ENCODE measurements around the gene HDHD5.

HDHD5 gene

DNA sequence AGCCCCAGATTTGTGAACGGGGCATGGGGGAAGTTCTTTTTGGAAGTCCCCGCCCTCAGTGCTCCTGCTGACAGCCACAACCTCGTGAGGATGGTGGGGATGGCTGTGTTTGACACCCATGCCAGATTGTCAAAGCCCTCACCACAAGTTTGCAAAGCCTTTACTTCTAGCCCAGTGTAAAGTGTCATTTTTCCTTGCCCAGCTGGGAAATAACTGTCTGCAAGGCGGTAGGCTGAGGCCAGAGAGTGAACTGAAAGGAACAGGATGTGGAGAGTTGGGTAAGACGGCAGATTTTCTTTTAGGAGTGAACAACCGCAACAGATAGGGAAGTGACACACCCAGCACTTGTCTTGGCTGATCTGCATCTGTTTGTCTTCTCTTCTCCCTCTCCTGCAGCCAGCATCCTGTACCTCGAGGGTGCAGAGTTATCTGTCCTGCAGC lies 60.7 kb downstream of the HDHD5 start:
- peak; percentile 99 for DNase-seq (ENCODE audit: low read depth)
- TF ChIP-seq, protein P1, sequence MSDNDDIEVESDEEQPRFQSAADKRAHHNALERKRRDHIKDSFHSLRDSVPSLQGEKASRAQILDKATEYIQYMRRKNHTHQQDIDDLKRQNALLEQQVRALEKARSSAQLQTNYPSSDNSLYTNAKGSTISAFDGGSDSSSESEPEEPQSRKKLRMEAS (IDR thresholded peaks at IDR 0.05; ENCODE audit: low read depth, low read length): peak; percentile 90
- no peak for TF ChIP-seq CTCF (IDR thresholded peaks at IDR 0.05; ENCODE audit: low read depth, low read length)
- peak; percentile 89 for TF ChIP-seq MYC (IDR thresholded peaks at IDR 0.05; ENCODE audit: low read depth, low read length)
- no peak overlapping the region for H3K4me3 ChIP-seq (ENCODE audit: low read depth, low read length)

GRCh38 chr22:17097701-17098100 lies 61.4 kb downstream of the HDHD5 start:
- no peak overlapping the region for H3K4me3 ChIP-seq (ENCODE audit: low read depth, low read length)
- DNase-seq (ENCODE audit: low read depth): no peak
- TF ChIP-seq CTCF (IDR thresholded peaks at IDR 0.05; ENCODE audit: low read depth, low read length) (no peak), POLR2A (IDR thresholded peaks at IDR 0.05; ENCODE audit: extremely low read depth, insufficient read length) (no peak), MYC (IDR thresholded peaks at IDR 0.05; ENCODE audit: low read depth, low read length) (no peak)
- TF ChIP-seq, protein P1 (IDR thresholded peaks at IDR 0.05; ENCODE audit: low read depth, low read length): no peak

DNA sequence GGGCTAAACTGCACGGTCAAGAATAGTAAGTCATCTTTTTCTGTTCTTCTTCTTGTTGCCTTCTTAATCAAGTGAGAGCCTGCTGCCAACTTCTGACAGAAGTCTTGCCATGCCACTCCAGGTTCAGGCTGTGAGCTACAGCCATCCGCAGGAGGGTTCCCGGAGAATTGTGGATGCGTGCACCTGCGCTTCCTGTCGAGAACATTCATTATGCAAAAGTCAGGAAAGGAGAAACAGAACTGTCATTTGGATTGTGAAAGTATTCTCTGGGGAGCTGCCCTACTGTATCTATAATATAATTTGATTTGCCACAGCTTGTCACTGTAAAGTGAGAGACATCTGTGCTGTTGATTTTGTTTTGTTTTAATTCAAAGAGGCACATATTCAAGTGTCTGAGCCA lies 62.0 kb downstream of the HDHD5 start:
- DNase-seq (ENCODE audit: low read depth): peak; percentile 58
- no peak for TF ChIP-seq POLR2A (IDR thresholded peaks at IDR 0.05; ENCODE audit: extremely low read depth, insufficient read length)
- no peak for TF ChIP-seq MYC (IDR thresholded peaks at IDR 0.05; ENCODE audit: low read depth, low read length)
- TF ChIP-seq, protein P1 (IDR thresholded peaks at IDR 0.05; ENCODE audit: low read depth, low read length): no peak
- TF ChIP-seq CTCF (IDR thresholded peaks at IDR 0.05; ENCODE audit: low read depth, low read length): no peak
- no peak overlapping the region for H3K4me3 ChIP-seq (ENCODE audit: low read depth, low read length)

DNA sequence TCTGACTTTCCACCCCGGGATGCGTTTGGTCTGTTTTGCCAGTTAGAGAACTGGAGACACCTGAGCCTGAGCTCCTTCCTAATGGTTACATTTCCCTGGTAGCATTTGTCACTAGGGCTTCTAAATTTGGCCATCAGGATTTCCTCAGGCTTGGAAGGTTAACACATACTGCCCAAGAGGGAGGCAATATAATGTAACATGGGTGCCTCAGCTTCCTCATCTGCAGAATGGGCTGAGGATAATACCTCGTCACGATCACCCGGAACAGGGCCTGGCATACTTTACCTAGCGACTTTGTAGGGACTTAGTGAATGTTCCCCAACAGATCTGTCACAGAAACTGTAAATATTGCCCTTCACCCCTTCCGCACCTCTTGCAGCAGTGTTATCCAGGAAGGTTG lies 63.0 kb downstream of the HDHD5 start:
- H3K4me3 ChIP-seq (ENCODE audit: low read depth, low read length): no peak overlapping the region
- DNase-seq (ENCODE audit: low read depth): no peak
- TF ChIP-seq, protein P1 (IDR thresholded peaks at IDR 0.05; ENCODE audit: low read depth, low read length): no peak
- no peak for TF ChIP-seq MYC (IDR thresholded peaks at IDR 0.05; ENCODE audit: low read depth, low read length)
- TF ChIP-seq POLR2A (IDR thresholded peaks at IDR 0.05; ENCODE audit: extremely low read depth, insufficient read length): no peak
- no peak for TF ChIP-seq CTCF (IDR thresholded peaks at IDR 0.05; ENCODE audit: low read depth, low read length)

DNA sequence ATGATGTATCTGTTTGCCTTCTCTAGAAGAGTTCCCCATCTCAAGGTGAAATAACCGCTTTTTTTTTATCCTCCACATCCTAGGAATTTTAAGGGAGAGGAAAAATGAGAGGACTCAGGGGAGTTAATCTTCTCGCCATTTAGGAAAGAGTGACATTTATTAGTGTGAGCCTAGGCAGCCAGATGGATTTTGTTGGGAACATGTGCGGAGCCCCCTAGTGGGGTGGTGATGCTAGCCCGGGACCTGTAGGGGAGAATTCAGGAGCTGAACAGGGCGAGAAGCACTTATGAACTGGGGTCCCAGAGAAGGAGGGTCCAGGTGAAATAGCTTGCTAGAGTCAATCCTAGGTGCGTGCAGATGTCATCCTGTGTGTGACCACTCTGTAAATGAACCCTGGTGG lies 63.5 kb downstream of the HDHD5 start:
- peak; percentile 39 for DNase-seq (ENCODE audit: low read depth)
- TF ChIP-seq POLR2A (IDR thresholded peaks at IDR 0.05; ENCODE audit: extremely low read depth, insufficient read length) (no peak), CTCF (IDR thresholded peaks at IDR 0.05; ENCODE audit: low read depth, low read length) (peak; percentile 49)

GRCh38 chr22:17093081-17093480 lies 66.0 kb downstream of the HDHD5 start:
- no peak for DNase-seq (ENCODE audit: low read depth)
- TF ChIP-seq POLR2A (IDR thresholded peaks at IDR 0.05; ENCODE audit: extremely low read depth, insufficient read length): no peak
- TF ChIP-seq CTCF (IDR thresholded peaks at IDR 0.05; ENCODE audit: low read depth, low read length): no peak
- TF ChIP-seq, protein P1 (IDR thresholded peaks at IDR 0.05; ENCODE audit: low read depth, low read length): no peak
- no peak for TF ChIP-seq MYC (IDR thresholded peaks at IDR 0.05; ENCODE audit: low read depth, low read length)
- no peak overlapping the region for H3K4me3 ChIP-seq (ENCODE audit: low read depth, low read length)

More for the DNA sequence above, 63.5 kb downstream of the HDHD5 start:
- no peak overlapping the region for H3K4me3 ChIP-seq (ENCODE audit: low read depth, low read length)
